Type B pancreatic cell (in vitro differentiated cells): ENCODE results near the gene EPHA2. TPM values are rescaled to one million over a fixed set of nuclear protein-coding genes. Genes with fewer than 3 reads are reported as not detected.
"Not testable (repeated sequence)": the region's sequence is repeated elsewhere in the genome, so short reads cannot be mapped to it uniquely, and the experiment has no call there.

ENCODE experiments used
- DNase-seq: peaks from one replicate; pipeline ENCODE4 v3.0.0; 2021; ENCODE audit warnings: mixed read lengths; ENCODE audit not compliant: unreplicated experiment; ENCODE audit errors: extremely low spot score
- H3K27ac Mint-ChIP-seq: 2 replicates; pipeline ENCODE4 v1.8.0; 2021; ENCODE audit warnings: mild to moderate bottlenecking, mixed read lengths
- H3K27me3 Mint-ChIP-seq: 2 replicates; pipeline ENCODE4 v1.8.0; 2021; ENCODE audit warnings: mixed read lengths
- H3K36me3 Mint-ChIP-seq: 2 replicates; pipeline ENCODE4 v1.8.0; 2021; ENCODE audit warnings: mixed read lengths
- H3K4me1 Mint-ChIP-seq: one replicate; pipeline ENCODE4 v1.8.0; 2021; ENCODE audit warnings: mixed read lengths; ENCODE audit not compliant: unreplicated experiment
- H3K4me3 Mint-ChIP-seq: 2 replicates; pipeline ENCODE4 v1.8.0; 2021; ENCODE audit warnings: mild to moderate bottlenecking, mixed read lengths
- H3K9me3 Mint-ChIP-seq: 2 replicates; pipeline ENCODE4 v1.8.0; 2021; ENCODE audit warnings: mixed read lengths
- total RNA-seq: library from RNA; stranded (reverse); gene quantifications from 2 replicates; pipeline ENCODE4 v1.2.1, GENCODE V29; 2021; ENCODE audit warnings: low replicate concordance
- TF ChIP-seq, protein P1 (sequence below): fragments of 200-600 bp; sonication (generic); conservative IDR thresholded peaks from 2 replicates; pipeline ENCODE4 v1.5.0; 2021; ENCODE audit warnings: antibody characterized with exemption, mild to moderate bottlenecking

The EPHA2 gene
- total RNA-seq, 1 donor from 2014 or later, result 40.3 TPM

DNA sequence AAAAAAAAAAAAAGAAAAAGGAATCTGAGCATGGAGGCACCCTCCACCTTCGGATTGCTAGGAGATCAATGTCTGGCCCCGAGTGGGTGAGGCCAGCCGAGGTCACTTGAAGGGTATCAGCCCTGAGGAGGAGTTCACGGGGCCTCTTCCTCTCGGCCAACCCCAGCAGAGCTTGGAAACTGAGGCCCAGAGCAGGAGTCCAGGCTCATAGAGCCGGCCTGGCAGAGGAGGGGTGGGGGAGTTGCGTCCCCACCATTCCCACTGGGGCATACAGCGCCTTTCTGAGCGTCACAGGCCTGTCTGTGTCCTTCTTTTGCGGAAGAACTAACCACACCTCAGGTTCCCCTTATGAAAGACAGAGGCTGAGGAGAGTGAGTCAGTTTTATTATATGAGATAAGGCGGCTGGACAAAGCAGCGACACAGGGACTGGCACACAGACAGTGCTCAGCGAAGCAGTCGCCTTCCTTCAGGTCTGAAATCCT lies 17.1 kb upstream of the EPHA2 start:
- Mint-ChIP-seq H3K9me3 (no peaks in the 10 kb centered on the region), H3K36me3 (no peaks in the 10 kb centered on the region), H3K27ac (peak overlapping the region; percentile 99), H3K27me3 (no peaks in the 10 kb centered on the region), H3K4me1 (peaks cover 30% of the 10 kb centered on the region), H3K4me3 (no peak overlapping the region)
- TF ChIP-seq, protein P1, sequence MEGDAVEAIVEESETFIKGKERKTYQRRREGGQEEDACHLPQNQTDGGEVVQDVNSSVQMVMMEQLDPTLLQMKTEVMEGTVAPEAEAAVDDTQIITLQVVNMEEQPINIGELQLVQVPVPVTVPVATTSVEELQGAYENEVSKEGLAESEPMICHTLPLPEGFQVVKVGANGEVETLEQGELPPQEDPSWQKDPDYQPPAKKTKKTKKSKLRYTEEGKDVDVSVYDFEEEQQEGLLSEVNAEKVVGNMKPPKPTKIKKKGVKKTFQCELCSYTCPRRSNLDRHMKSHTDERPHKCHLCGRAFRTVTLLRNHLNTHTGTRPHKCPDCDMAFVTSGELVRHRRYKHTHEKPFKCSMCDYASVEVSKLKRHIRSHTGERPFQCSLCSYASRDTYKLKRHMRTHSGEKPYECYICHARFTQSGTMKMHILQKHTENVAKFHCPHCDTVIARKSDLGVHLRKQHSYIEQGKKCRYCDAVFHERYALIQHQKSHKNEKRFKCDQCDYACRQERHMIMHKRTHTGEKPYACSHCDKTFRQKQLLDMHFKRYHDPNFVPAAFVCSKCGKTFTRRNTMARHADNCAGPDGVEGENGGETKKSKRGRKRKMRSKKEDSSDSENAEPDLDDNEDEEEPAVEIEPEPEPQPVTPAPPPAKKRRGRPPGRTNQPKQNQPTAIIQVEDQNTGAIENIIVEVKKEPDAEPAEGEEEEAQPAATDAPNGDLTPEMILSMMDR, result no peak
- no peak for DNase-seq

GRCh38 chr1:16172218-16172830 lies 16.5 kb upstream of the EPHA2 start:
- Mint-ChIP-seq H3K4me3 (no peak overlapping the region), H3K9me3 (no peaks in the 10 kb centered on the region), H3K4me1 (peaks cover 30% of the 10 kb centered on the region), H3K36me3 (no peaks in the 10 kb centered on the region), H3K27ac (peak overlapping the region; percentile 99), H3K27me3 (no peaks in the 10 kb centered on the region)
- TF ChIP-seq, protein P1, result no peak
- no peak for DNase-seq

DNA sequence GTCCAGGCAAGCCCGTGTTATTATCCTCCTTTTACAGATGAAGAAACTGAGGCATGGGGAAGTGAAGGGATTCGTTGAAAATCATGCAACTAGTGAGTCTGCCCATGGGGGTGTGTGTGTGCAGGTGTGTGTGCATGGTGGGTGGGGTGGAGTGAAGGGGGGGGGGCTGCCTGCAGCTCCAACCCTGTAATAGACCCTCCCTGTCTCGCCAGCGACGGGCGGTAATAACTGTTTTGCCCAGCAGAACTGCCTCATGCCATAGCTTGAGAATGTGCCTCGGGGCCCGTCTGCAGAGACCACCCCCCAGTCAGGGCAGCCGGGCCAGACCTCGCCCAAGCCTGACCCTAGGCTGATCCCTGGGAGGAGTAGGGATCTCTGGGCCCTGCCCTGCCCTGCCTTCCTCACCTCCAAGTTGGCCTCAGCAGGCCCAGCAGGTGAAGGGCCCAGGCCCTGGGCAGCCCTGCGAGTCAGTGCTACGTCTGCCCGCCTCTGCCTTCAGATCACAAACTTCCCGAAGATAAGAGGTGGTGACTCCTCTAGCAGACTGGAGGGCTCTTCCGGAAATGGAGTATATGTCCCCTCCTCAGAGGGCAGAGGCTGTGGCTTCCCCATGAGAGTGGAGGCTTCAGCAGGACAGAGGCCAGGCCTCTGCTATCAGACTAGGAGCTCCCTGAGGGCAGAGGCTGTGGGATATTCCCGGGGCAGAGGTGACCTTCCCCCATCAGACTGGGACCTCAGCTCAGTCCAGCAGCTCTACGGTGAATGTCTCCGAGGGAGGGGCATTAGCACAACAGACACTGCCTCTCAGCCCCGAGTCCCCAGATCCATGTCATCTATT lies 15.7 kb upstream of the EPHA2 start:
- H3K9me3 Mint-ChIP-seq, result no peaks in the 10 kb centered on the region
- H3K4me1 Mint-ChIP-seq, result peaks cover 27% of the 10 kb centered on the region
- no peak for DNase-seq
- peak overlapping the region; percentile 24 for H3K4me3 Mint-ChIP-seq
- H3K36me3 Mint-ChIP-seq, result no peaks in the 10 kb centered on the region
- H3K27me3 Mint-ChIP-seq, result no peaks in the 10 kb centered on the region
- TF ChIP-seq, protein P1, result no peak
- peak overlapping the region; percentile 71 for H3K27ac Mint-ChIP-seq

DNA sequence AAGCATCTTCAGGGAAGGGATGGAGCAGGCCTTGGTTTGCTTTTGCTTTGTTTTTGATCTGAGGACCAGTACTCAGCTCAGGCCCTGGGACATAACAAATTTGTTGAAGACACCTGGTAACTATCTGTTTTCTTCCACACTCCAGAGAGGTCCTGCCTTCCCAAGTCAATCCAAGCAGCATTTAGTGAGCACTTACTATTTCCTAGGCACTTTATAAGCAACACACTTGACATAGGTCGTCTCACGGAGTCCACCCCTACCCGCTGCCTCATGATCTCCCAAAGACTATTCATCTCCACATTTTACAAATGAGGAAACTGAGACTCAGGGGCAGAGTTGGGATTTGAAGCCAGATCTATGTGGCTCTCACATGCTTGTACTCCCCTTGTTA lies 14.4 kb upstream of the EPHA2 start:
- H3K9me3 Mint-ChIP-seq, result no peaks in the 10 kb centered on the region
- TF ChIP-seq, protein P1, result no peak
- H3K27ac Mint-ChIP-seq, result no peak overlapping the region
- no peaks in the 10 kb centered on the region for H3K36me3 Mint-ChIP-seq
- no peaks in the 10 kb centered on the region for H3K27me3 Mint-ChIP-seq
- peak overlapping the region; percentile 26 for H3K4me3 Mint-ChIP-seq
- no peak for DNase-seq
- H3K4me1 Mint-ChIP-seq, result peaks cover 29% of the 10 kb centered on the region

DNA sequence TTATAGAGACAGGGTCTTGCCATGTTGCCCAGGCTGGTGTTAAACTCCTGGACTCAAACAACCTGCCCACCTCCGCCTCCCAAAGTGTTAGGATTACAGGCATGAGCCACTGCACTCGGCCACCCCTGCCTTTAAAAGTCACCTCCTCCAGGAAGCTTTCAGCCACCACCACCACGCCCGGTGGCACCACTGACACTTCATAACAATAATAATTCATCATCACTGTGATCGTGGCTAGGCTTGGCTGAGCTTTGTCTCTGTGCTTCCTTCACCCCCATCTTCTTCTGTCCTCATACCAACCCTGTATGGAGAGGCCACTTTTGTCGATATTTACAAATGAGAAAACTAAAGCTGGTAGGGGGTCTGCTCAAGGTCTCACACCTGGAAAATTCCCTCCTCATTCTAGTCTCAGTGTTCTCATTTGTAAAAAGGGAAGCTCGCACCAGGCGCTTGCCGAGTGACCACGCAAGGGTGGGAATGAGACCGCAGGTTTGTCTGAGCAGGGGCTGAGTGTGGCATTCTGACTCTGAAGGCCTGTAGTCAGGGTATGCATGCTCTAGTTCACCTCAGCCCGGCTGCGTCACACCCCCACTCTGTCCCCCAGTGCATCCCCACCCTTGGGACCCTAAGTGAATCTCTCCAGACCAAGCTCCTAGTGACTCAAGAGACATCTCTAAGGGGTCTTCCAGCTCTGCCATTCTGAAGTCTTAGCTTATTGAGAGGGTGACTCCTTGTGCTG lies 12.9 kb upstream of the EPHA2 start:
- Mint-ChIP-seq H3K27me3 (no peaks in the 10 kb centered on the region), H3K4me3 (peak overlapping the region; percentile 84), H3K9me3 (no peaks in the 10 kb centered on the region), H3K27ac (peak overlapping the region; percentile 90), H3K4me1 (peaks cover 38% of the 10 kb centered on the region), H3K36me3 (no peaks in the 10 kb centered on the region)
- no peak for DNase-seq
- TF ChIP-seq, protein P1, result no peak

DNA sequence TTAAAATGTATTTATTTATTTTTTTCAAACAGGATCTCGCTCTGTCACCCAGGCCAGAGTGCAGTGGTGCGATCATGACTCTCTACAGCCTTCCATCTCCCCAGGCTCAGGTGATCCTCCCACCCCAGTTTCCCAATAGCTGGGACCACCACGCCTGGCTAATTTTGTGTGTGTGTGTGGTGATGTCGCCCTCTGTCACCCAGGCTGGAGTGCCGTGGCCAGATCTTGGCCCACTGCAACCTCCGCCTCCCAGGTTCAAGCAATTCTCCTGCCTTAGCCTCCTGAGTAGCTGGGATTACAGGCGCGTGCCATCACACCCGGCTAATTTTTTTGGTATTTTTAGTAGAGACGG lies 12.3 kb upstream of the EPHA2 start:
- not testable (repeated sequence) for H3K9me3 Mint-ChIP-seq, H3K27me3 Mint-ChIP-seq, H3K36me3 Mint-ChIP-seq, DNase-seq
- peaks cover 33% of the 10 kb centered on the region for H3K4me1 Mint-ChIP-seq
- H3K27ac Mint-ChIP-seq, result peak overlapping the region; percentile 90
- peak overlapping the region; percentile 84 for H3K4me3 Mint-ChIP-seq
